GM18909 (cell line): Measurements from ENCODE around the gene PPFIBP2.
A peak's percentile ranks its signal among the peaks of the same experiment; 100 is the strongest.

Experiments
- ATAC-seq: cut with Tn5 transposase; IDR thresholded peaks from one replicate; pipeline ENCODE4 v1.9.1; 2021; ENCODE audit warnings: mild to moderate bottlenecking; ENCODE audit not compliant: unreplicated experiment, poor library complexity

The PPFIBP2 gene

GRCh38 chr11:7523416-7524210, 9.8 kb downstream of the PPFIBP2 start:
- ATAC-seq = no peak

- no peak for ATAC-seq
Observed at GRCh38 chr11:7524462-7525235, 10.8 kb downstream of the PPFIBP2 start.

- no peak for ATAC-seq
Observed at GRCh38 chr11:7525424-7525823, 11.6 kb downstream of the PPFIBP2 start.

GRCh38 chr11:7527029-7527428, 13.2 kb downstream of the PPFIBP2 start:
- no peak for ATAC-seq

GRCh38 chr11:7528514-7529049, 14.8 kb downstream of the PPFIBP2 start:
- ATAC-seq = no peak

- no peak for ATAC-seq
Observed at GRCh38 chr11:7530013-7530640, 16.3 kb downstream of the PPFIBP2 start.

- no peak for ATAC-seq
Observed at GRCh38 chr11:7531011-7531410, 17.2 kb downstream of the PPFIBP2 start.

- ATAC-seq = no peak
Observed at GRCh38 chr11:7532405-7533145, 18.8 kb downstream of the PPFIBP2 start.

GRCh38 chr11:7533199-7534041, 19.6 kb downstream of the PPFIBP2 start:
- peak; percentile 27 for ATAC-seq

- ATAC-seq = peak; percentile 46
Observed at GRCh38 chr11:7534042-7534378, 20.2 kb downstream of the PPFIBP2 start.

GRCh38 chr11:7536100-7536499, 22.3 kb downstream of the PPFIBP2 start:
- ATAC-seq = no peak

- no peak for ATAC-seq
Observed at GRCh38 chr11:7537265-7537664, 23.5 kb downstream of the PPFIBP2 start.

- ATAC-seq = peak; percentile 55
Observed at GRCh38 chr11:7538031-7538430, 24.2 kb downstream of the PPFIBP2 start.

- ATAC-seq = no peak
Observed at GRCh38 chr11:7538466-7539454, 25.0 kb downstream of the PPFIBP2 start.

GRCh38 chr11:7540830-7541555, 27.2 kb downstream of the PPFIBP2 start:
- no peak for ATAC-seq

- no peak for ATAC-seq
Observed at GRCh38 chr11:7543302-7543701, 29.5 kb downstream of the PPFIBP2 start.

- no peak for ATAC-seq
Observed at GRCh38 chr11:7544021-7544420, 30.2 kb downstream of the PPFIBP2 start.

- no peak for ATAC-seq
Observed at GRCh38 chr11:7545611-7546010, 31.8 kb downstream of the PPFIBP2 start.
